Renal cortical epithelial cell (primary cell): Measurements from ENCODE around the gene RPS21. TPM values are rescaled to one million over a fixed set of nuclear protein-coding genes. Genes with fewer than 3 reads are reported as not detected.

ENCODE experiments used
- DNase-seq: peaks from one replicate; pipeline ENCODE4 v3.0.0-alpha.2; 2011; ENCODE audit warnings: low read depth
- total RNA-seq: library from RNA; depleted of rRNA; stranded (reverse); fragments of >200 nt; gene quantifications from 2 replicates; pipeline ENCODE4 v1.2.3, GENCODE V29; 2014

The RPS21 gene
- total RNA-seq, 1 donor from 2014 or later, result 170 TPM

DNA sequence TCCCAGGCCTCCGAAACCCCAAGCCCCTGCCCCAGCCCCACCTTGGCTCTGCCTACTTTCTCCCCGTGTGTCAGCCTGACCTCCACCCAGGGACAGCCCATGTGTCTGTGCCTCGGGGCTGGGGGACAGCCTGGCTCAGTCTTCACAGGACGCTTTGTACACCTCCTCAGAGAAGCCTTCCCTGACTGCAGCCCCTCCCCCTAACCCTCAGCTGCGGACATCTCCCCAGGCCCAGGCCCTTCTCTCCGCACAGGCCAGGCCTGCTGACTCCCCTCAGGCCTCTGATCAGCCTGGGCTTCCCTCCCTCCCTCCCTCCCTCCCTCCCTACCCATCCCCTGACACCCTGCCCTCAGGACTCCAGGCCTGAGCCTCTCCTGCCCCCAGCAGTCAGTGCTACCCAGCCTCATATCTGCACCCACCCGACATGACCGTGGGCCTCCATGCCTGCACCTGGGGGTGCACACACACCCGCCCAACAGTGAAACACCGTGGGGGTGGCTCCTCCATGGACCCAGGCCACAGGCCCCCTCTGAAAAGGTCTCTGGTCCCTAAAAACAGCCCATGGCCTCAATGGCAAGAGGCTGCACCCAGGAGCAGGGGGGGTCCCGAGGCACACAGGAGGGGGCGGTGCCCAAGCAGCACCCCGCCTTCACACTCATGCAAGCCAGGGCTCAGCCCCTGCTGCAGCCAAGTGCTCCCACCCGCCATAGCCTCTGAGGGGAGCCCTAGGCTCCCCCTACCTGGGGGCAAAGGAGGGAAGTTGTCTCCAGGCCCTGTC is 32.7 kb upstream of the RPS21 start:
- no peak for DNase-seq

DNA sequence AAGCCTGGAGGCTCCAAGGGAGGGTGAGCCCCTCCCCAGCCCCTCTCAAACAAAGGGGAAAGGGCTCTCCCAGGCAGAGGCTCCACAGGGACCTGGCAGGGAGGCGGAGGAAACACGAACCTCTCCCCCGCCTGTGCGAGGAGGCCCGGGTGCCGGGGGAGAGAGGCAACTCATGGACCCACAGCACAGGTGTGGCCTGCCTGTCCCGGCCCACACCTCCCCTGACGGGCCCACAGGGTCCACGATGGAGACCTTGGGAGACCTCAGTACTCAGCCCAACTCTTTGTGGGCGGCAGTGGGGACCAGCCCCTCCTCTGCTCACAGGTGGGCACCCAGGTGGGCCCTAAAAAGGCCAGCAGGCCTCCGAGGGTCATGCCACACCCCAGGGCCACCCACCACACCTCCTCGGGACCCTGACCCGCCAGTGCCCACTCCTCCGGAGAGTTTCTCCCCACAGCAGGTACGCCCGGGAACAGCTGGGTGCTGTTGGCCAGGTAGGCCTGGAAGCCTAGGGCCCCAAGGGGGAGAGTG is 32.0 kb upstream of the RPS21 start:
- DNase-seq, result no peak

DNA sequence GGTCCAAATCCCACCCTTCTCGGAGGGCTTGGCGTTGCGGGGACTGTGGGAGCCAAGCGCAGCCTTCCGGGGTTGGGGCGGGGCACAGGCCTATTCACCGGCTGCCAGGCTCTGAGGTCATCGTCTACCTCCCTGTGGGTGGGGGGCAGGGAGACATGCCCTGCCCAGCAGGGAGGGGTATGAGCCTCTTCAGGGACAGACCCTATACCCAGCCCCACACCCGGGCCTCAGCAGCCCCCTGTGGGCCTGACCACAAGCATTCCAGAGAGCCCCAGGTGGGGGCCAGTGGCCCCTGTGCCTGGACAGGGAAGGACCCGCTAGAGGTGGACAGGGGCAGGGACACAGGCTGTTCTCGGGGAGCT is 31.4 kb upstream of the RPS21 start:
- DNase-seq, result no peak

DNA sequence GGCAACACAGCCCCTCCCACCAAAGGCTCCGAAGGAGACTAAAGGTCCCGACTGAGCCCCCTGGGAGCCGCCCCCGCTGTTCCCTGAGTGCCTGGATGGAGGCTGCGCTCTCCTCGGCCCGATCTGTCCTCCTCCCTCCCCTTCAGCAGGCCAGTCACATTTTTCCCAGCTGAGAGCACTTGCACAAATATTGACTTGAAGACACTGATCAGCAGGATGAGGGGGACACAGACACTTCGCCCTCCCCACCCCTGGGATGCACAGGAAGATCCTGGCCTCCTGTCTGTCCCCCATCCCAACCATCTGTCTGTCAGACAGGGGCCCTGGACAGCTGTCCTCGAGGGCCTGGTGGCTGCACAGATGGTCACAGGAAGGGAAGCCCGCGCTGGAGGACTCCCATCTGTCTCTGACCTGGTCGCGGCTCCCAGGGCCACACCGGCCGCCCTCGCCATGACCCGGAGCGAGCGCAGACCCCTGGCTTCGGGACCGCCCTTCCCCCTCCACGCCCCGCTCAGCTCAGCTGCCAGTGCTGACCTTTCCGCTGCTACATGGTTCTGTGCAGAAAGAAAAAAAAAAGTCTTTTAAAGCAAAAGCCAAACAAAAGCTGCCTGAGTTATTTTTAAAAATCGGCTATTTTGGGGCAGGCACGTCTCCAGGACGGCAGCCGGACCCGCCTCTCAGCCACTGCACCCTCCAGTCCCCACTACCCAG is 30.9 kb upstream of the RPS21 start:
- DNase-seq, result no peak

DNA sequence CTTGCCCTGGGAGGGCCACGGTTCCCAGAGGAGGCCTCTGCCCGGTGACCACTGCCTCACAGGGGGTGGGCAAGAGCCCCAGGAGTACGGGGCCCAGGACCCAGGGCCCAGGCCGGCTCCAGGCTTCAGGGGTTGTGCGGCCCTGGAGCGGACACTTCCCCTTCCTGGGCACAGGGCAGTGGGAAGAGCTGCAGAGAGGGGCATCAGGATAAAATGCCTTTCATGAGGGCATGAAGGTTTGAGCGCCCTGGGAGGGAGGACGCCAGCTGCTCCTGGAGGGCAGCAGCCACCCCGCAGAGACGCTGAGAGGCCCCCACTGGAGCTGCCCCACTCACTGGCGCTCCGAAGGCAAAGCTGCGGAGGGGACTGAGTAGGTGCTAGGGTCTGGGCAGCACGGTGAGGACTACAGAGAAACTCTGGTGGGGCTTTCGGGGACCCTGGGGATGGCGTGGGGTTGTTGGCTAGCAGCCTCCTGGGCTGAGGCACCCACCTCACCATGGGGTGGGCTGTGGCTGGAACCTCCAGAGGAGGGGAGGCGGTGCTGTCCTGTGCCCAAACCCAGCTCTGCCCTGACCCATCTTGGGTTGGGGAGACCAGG is 30.2 kb upstream of the RPS21 start:
- no peak for DNase-seq

DNA sequence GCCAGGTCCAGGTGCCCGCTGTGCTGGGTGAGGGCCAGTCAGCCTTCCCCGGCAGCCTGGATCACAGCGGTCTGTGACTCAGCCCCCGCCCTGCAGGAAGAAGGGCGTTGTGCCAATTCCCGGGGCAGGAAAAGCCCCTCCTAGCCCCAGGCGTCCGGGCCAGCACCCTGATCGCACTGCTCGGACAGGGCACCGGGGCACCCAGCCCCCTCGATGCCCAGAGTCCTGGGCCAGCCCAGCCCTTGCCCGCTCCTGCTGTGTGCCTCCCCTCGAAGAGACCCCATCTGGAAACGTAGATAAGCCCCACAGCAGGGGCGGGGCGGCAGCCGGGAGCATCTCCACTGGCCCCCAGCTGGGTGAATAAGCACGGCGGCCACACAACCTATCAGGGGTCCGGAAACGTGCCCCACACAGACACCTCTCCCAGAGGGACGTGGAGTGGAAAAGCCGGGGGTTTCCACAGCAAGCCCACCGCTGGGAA is 29.7 kb upstream of the RPS21 start:
- peak; percentile 52 for DNase-seq

DNA sequence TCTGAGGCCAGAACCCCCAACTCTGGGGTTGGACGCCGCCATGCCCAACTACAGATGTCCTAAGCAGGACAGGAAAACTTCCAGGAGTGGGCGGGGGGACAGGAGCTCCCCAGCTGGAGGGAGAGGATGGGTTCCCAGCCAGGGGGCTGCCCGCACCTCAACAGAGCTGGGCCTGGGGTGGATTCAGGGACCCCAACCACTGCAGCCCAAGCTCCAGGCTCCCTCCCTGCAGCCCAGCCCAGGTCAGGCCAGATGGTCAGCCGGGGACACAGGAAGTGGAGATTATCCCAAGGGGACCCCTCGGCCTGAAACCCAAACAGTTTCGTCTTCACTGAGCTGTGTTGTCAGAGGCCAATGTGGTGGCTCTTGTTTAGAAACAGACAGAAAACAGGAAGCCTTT is 29.2 kb upstream of the RPS21 start:
- DNase-seq, result no peak

DNA sequence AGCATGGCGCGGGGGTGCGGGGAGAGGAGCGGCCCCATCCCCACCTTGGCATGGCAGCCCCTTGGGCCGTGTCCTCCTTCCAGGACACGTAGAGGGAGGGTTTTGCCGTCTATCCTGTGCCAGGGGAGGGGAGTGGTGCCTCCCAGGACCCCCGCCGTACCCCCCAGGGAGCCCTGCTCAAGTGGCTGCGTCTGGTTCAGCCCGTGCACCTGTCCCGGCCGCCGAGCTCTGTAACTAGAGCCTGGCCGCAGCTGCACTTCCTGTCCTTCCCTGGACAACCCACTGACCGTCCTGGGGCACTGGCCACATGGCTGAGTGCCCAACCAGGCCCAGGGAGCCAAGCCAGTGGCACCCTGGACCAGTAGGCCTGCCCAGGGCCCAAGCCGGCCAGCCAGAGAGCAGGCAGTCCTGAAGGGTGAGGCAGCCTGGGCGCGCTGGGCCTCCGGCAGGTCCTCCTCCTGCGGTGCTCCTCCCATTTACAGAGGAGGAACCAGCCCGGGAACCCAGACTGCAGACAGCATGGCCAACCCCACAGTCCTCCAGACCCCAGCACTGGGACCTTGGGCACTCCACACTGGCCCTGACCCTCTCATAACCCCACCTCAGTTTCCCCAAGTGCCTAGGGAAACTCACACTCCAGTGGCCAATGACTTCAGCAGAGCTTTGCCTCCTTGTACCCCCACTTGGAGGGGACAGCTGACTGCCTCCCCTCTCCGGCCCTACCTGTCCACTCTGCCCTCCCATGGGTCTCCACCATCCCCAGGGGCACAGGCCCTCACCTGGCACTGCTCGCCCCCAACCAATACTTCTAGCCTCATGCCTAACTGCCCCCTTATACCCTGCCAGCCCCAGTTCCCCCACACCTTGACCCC is 28.5 kb upstream of the RPS21 start:
- peak; percentile 57 for DNase-seq

DNA sequence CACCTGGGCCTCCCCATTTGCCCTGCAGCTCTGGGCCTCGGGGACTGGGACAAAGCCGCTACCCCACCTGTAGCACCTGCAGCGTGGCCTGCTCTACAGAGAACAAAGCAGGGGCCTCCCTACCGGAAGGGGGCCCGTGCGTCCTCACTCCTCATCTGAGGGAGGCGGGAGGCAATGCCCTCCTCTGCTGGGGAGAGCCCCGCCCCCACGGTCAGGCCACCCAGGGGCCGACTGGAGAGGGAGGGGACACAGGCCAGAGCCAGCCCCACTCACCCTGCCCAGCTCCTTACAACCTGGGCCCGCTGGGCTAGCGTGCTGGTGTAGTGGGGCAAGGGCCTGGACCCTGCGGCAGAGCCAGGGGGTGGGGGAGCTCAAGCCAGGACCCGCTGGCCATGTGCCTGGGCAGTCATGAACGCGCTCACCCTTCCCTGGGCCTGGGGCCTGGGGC is 27.8 kb upstream of the RPS21 start:
- DNase-seq, result no peak

DNA sequence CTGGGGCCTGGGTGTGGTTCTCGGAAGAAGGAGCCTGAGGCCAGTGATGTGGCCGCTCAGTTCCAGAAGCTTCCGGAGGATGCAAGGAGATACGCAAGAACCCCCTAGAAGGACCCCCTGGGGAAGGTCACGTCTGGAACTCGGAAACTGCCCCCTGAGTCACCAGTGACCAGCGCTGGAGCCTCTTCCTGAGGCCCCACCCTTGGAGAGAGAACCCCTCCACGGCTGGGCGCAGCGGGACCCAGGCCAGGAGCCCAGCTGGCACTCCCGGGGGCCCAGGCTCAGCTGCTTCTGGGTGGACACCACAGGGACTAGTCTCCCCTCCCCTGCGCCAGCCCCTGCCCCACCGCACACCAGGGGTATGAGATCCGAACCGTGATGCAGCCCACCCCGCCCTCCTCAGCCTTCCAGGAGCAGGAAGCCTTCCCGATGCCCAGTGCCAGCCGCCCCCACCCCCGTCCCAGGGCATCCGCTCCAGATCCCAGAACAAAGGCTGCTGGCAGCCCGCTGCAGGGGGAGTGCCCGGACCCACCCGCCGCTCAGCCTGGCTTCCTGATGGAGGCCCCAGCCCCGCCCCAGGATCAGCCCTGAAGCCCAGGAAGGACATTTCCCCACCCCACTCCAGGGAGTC is 27.3 kb upstream of the RPS21 start:
- DNase-seq, result peak; percentile 83

DNA sequence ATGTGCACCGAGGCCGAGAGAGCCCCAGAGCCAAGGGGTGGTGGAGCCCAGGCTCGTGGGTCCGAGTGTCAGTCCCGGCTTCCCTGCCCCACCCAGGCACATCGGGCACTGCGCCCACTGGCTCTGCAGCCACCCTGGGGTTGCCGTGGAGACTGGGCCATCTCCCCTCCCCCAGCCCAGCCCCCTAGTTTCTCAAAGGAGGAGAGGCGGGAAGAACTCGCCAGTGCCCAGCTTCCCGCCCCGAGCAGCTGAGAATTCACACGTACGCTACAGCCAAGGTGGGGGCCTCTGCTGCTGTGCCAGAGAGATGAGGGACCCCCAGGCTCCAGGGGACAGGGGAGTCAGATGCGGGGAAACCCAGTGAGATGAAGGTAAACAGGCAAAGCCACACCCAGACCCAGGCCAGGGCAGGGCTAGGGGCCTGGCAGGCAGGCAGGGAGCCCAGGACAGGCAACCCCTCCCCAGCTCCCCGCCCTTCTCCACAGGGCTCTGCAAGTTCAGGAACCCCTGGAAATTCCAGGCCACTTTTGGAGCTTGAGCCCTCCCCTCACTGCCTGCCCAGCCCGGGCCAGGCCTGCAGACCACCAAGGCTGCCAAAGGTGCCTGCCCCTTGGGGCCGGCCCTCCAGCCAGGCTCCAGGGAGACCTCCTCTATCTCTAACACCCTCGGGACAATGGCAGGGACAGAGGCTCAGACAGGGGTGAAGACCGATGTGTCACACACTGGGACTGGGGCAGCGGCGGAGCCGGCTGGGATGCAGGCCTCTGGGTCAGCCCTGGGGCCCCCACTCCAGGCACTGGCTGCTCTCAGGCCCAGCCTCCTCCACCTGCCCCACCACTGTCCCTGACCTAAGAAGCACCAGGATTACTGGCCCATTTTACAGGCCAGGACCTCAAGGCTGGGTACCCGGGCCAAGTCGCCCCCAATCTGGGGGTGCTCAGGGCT is 25.8 kb upstream of the RPS21 start:
- DNase-seq, result no peak

DNA sequence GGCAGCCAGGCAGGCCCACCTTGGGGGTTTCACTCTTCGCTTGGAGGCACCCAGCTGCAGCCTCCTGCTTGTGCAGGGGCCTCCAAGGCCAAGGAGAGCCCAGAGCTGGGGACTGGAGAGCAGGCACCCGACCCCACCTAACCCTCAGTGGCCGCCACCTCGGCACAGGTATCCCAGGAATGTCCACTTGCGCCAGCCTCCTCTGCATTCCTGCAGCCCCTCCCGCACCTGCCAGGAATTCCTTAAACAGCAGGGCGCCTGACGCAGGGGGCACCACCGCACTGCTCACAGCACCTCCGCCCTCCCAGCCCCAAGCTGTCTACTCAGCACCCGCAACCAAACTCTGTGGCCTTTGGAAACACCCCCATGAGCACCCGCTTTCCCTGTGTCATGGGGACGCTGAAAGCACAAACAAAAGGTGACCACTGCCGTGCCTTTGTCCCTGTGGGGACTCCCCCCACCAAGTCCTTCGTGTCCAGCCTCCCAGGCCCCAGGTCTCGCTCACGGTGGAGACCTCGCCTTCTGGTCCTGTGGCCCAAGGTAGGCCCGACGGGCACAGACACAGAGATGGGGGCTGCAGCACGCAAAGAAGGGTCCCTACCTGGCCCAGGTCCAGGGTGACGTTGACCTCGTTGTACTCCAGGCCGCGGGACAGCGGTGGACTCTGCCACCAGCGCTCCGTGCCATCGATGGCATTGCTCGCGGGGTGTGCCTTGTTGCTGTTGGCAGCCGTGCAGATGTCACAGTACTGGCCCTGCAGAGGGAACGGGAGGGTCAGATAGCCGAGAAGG is 24.9 kb upstream of the RPS21 start:
- peak; percentile 36 for DNase-seq

DNA sequence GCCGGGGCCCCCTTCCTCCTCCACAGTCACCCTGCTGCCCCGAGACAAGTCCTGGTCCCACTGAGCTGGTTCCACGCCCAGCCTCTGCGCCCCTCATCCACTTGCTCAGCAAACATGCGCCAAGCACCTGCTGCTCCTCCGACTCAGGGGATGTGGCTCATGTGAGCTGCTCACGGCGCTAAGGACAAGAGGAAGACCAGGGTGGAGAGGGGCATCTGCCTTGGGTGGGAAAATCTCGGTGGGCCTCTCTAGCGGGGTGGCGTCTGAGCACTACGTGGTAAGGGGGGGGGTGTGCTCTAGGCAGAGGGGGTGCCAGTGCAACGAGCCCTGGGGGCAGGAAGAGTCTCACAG is 24.3 kb upstream of the RPS21 start:
- no peak for DNase-seq

DNA sequence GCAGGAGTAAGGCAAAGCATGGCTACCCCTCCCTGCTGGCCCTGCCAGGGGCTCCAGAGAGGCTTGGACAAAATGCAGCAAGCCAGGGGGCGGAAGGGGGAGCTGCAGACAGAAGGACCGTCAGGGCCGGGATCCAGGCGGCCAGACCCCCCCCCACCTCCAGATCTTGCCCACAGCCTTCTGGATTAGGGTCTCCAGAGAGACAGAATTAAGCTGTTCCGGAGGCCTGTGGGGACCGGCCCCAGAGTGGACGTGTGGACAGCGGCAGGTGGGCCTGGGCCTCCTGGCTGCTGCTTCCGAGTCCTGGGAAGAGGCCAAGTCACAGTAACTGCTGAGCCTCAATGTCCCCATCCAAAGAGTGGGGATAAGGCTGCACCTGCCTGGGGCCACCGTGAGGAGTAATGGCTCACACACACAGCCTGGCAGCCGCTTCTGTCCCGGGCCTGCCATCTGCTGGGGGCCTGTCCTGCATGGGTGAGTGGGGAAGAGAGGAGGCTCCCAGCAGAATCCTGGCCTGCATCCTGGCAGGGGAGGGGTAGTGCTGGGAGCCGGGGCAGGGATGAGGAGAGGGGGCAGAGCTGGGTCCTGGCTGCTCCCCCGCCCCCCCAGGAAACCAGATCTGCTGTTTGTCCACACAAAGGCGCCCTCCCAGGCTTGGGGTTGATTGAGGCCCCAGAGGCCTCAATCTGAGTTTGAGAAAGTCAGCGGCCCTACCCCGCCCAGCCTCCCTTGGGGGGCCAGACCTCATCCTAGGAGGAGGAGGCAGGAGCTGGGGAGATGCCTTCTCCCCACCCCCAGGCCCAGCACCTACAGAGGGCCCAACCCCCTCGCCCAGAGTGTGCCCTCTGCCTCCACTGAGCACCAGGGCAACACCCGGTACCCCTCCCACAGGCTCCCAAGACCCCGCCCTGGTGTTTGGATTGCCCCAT is 23.6 kb upstream of the RPS21 start:
- no peak for DNase-seq

DNA sequence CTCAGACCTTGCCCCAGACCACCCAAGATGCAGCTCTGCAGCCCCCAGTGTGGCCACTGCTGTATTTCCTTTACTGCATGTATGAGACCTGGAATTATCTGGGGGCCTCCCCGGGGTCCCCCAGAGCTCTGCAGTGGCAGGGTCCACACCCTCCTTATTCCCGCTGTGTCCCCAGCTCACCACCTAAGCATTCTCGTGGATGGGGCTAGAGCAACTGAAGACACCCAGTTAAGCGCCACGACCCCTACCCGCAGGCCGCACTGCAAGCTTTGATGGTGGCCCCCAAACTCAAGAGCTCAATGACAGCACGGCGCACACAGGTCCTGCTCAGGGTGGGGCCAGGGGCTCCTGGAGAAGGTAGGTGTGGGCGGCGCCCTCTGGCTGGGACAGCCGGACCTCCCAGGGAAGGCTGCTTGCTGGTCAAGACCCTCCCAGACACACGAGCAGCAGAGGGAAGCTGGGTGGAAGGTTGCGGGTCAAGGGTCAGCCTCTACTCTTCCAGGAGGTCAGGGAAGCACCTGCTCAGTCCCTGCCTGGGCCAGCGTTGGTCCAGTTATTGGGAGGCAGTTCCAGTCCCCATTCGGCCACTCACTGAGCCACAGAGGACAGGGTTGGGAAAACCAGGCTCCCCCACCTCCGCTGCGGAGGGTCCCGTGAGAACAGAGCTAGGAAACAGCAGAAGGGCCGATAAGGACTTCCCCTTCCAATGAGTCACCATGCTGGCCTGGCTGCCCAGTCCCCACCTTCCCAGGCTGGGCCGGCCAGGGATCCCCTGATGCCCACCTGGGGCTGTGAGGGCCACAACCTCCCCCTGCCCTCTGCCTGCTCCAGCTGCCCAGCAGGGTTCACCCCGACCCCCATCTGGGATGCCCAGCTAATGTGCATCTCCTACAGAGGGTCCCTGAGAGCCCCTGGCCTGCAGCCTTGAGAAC is 22.7 kb upstream of the RPS21 start:
- no peak for DNase-seq

DNA sequence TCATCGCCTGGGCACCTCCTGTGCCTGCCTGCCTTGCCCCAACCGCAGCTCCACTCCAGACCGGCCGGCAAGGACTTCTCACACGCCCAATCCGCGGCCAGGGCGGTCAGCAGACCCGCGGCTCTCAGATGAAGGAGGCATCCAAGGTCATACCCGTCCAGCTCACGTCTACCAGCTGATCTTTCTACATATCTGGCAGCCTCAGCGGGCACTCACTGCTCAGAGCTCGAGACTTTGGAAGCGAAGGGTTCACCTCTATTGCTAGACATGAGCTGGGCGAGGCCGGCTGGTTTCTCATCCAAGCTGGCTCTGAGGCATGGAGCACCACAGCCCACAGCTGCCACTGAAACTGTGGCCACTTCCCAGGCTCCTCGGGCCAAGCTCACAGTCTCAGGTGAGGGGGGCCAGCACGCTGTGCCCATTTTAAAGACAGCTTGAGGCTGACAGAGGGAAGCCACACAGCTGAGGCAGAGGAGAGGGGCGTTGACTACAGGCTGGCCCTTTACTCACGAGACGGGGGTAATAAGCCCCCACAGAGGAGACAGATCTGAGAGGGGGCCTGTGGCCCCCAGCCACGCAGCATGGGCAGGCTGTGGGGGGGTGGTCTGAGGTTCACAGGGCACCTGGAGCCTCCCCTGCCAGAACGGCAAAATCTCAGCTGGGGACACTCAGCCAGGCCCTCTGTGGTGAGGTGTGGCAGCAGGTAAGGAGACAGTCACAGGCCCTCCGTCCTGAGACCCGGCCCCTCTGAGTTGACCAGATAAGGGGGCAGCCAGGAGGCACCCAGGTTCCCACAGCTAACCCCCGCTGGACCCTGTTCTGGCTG is 21.8 kb upstream of the RPS21 start:
- peak; percentile 38 for DNase-seq
